Psoas muscle (tissue), 8 donors: ENCODE measurements around the gene RMDN2. TPM values are rescaled to one million over a fixed set of nuclear protein-coding genes. Genes with fewer than 3 reads are reported as not detected.
A peak's percentile ranks its signal among the peaks of the same experiment; 100 is the strongest.

Source experiments
- ATAC-seq, 4 donors: fragments of 200-7000 bp; cut with Tn5 transposase; one replicate each; pipeline ENCODE4 v1.9.1; 2020; ENCODE audit warnings: moderate library complexity in 3 of 4, mild to moderate bottlenecking in 2 of 4
- DNase-seq, 2 donors: peaks; one replicate each; pipeline ENCODE4 v3.0.0-alpha.2; 2020
- H3K27ac ChIP-seq: fragments of 200-600 bp; one replicate; pipeline ENCODE4 v1.8.0; 2022
- H3K27me3 ChIP-seq, 3 donors: fragments of 200-600 bp in 1 of 3; one replicate each; pipeline versions ENCODE4 v1.6.1 to v1.8.0; 2013 to 2022; ENCODE audit warnings: low read length in 2 of 3, mild to moderate bottlenecking in 2 of 3, moderate library complexity in 1 of 3; ENCODE audit not compliant: insufficient read depth in 3 of 3
- H3K36me3 ChIP-seq, 2 donors: fragments of 200-600 bp in 1 of 2; one replicate each; pipeline versions ENCODE4 v1.6.1 to v1.8.0; 2013 to 2022; ENCODE audit warnings: low read depth in 1 of 2, mild to moderate bottlenecking in 1 of 2, moderate library complexity in 1 of 2; ENCODE audit not compliant: insufficient read depth in 1 of 2
- H3K4me1 ChIP-seq: fragments of 200-600 bp; one replicate; pipeline ENCODE4 v1.8.0; 2022
- H3K4me3 ChIP-seq: fragments of 200-600 bp; one replicate; pipeline ENCODE4 v1.8.0; 2022; ENCODE audit warnings: mild to moderate bottlenecking
- H3K9me3 ChIP-seq: fragments of 200-600 bp; one replicate; pipeline ENCODE4 v1.8.0; 2022
- WGBS, 3 donors: extraction: QIAGEN DNeasy Blood & Tissue Kit; methylation state at CpG; one replicate each; pipeline versions ENCODE4 v1.1.6 to v1.1.7; 2013; 5-methylcytosine and 5-hydroxymethylcytosine counted together
- intact Hi-C, 2 donors: fragments of 100-400 bp; cut with DNase I; formaldehyde crosslinking; loops; one replicate each; pipeline versions ENCODE4 v1.11.0 to v1.14.2; 2022
- polyA plus RNA-seq, 3 donors: library from polyadenylated mRNA; stranded (reverse); fragments of 200-250 nt; gene quantifications; one replicate each; pipeline ENCODE4 v1.2.3, GENCODE V29; 2013
- total RNA-seq, 4 donors: library from RNA; stranded (reverse); fragmentation: NEBNext Ultra II Directional in 2 of 4; extraction: Animal tissue kit (Norgen Biotek cat#: 25700) in 2 of 4; gene quantifications; one replicate each; pipeline versions ENCODE4 v1.2.1 to v1.2.4, GENCODE V29; 2021 to 2023
- TF ChIP-seq, protein P1 (sequence below): fragments of 200-600 bp; IDR thresholded peaks from one replicate; pipeline ENCODE4 v1.8.0; 2022; ENCODE audit warnings: antibody characterized with exemption
- donor health status: healthy with polysubstance abuse.
- donor health status: DM: no; HTN: no; CAD: no; lungs with moderate emphysema.
- donor health status: Bipolar disorder and iron deficiency.
- donor health status: healthy.
- donor health status: DM: yes; HTN: yes; CAD: no.
- donor health status: DM: no; HTN: no; CAD: no.
- donor health status: DM: no; HTN: no; CAD: no.
- donor health status: DM: yes; HTN: yes; CAD: no.

Gene RMDN2
- total and polyA plus RNA-seq, 7 donors: 2.1 to 5.5 (median 3.5) TPM

DNA sequence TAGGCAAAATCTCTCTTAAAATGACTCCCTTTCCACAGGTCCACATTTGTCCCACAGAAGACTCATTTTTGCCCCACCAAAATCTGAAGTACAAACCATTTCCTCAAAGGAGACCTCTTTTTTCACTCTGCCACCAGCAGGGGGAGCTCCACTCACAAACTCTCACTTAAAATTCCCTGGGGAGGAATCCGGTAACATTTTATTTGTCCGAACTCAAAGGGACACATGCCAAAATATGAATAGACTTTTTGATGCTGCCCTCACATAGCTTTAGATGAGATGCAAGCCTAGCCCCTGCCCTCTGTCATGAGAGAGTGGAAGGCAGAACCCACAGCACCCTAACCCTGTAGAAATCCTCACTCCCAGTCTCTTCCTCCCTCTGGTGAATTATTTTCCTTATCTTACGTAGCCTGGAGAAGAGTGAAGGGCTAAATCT lies 57.1 kb downstream of the RMDN2 start:
- DNase-seq (peak; percentile 76 to 81), ATAC-seq (peak in 2 of 4 donors; percentile 42 to 60)
- Histone ChIP-seq H3K27ac (no peak overlapping the region), H3K27me3 (no peaks in the 10 kb centered on the region), H3K9me3 (no peaks in the 10 kb centered on the region), H3K4me3 (peak overlapping the region; percentile 35), H3K36me3 (no peaks in the 10 kb centered on the region), H3K4me1 (no peaks in the 10 kb centered on the region)
- WGBS, 3 donors: 6 to 12% (median 8%) methylated on average over 3 of the region's 3 CpGs
- TF ChIP-seq, protein P1, sequence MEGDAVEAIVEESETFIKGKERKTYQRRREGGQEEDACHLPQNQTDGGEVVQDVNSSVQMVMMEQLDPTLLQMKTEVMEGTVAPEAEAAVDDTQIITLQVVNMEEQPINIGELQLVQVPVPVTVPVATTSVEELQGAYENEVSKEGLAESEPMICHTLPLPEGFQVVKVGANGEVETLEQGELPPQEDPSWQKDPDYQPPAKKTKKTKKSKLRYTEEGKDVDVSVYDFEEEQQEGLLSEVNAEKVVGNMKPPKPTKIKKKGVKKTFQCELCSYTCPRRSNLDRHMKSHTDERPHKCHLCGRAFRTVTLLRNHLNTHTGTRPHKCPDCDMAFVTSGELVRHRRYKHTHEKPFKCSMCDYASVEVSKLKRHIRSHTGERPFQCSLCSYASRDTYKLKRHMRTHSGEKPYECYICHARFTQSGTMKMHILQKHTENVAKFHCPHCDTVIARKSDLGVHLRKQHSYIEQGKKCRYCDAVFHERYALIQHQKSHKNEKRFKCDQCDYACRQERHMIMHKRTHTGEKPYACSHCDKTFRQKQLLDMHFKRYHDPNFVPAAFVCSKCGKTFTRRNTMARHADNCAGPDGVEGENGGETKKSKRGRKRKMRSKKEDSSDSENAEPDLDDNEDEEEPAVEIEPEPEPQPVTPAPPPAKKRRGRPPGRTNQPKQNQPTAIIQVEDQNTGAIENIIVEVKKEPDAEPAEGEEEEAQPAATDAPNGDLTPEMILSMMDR: peak; percentile 85
- intact Hi-C loops: loop anchor here (1.0 to 10.0 kb wide), 5 partner anchors 93 to 291 kb away; partner anchors contain the start of gene CYP1B1 (in 1 of the 2)

- ATAC-seq (no peak), DNase-seq (no peak)
- Histone ChIP-seq H3K27ac (no peak overlapping the region), H3K9me3 (no peaks in the 10 kb centered on the region), H3K27me3 (no peaks in the 10 kb centered on the region), H3K4me3 (no peak overlapping the region), H3K4me1 (no peaks in the 10 kb centered on the region), H3K36me3 (no peaks in the 10 kb centered on the region)
- TF ChIP-seq, protein P1: no peak
- 61 to 64% (median 62%) methylated on average over 6 of the region's 6 CpGs for WGBS, 3 donors
- intact Hi-C loops: loop anchor here (1.0 to 10.0 kb wide), 5 partner anchors 92 to 290 kb away; partner anchors contain the start of gene CYP1B1 (in 1 of the 2)
Measured at GRCh38 chr2:37982847-37983246, 57.8 kb downstream of the RMDN2 start.

- TF ChIP-seq, protein P1: no peak
- ATAC-seq (no peak), DNase-seq (no peak)
- intact Hi-C loops: loop anchor here (2.0 to 10.0 kb wide), 4 partner anchors 91 to 284 kb away; partner anchors contain the start of gene CYP1B1 (in 1 of the 2)
- no peaks in the 10 kb centered on the region for H3K36me3 ChIP-seq
- no peak overlapping the region for H3K27ac ChIP-seq
- no peaks in the 10 kb centered on the region for H3K4me1 ChIP-seq
- H3K27me3 ChIP-seq: no peaks in the 10 kb centered on the region
- 91 to 92% (median 91%) methylated on average over 1 of the region's 1 CpG for WGBS, 3 donors
- no peaks in the 10 kb centered on the region for H3K9me3 ChIP-seq
- no peak overlapping the region for H3K4me3 ChIP-seq
Measured at GRCh38 chr2:37983719-37984118, 58.6 kb downstream of the RMDN2 start.

DNA sequence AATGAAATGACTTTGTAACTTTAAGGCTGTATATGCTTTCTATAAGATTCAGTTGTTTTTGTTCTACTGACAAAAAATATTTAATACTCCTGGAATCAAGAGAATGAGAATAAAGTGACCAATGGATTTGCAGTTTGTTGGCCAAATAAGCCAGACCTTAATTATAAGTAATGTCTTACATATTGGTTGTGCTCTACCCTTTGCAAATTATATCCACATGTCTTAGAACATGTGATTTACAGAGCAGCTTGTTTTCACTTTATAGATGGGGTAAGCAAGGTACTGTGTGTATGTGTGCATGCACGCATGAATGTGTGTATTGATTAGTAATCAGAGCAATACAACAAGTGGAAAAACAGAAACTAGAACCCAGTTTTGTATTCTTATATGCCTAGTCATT lies 59.1 kb downstream of the RMDN2 start:
- Histone ChIP-seq H3K36me3 (no peaks in the 10 kb centered on the region), H3K4me3 (no peak overlapping the region), H3K4me1 (no peaks in the 10 kb centered on the region), H3K9me3 (no peaks in the 10 kb centered on the region), H3K27me3 (no peaks in the 10 kb centered on the region), H3K27ac (no peak overlapping the region)
- DNase-seq (no peak), ATAC-seq (no peak)
- intact Hi-C loops: loop anchor here (5.0 to 10.0 kb wide), 3 partner anchors 91 to 283 kb away; partner anchors contain the start of gene CYP1B1 (in 1 of the 2)
- TF ChIP-seq, protein P1: no peak
- WGBS, 3 donors: 87 to 96% (median 93%) methylated on average over 1 of the region's 1 CpG

DNA sequence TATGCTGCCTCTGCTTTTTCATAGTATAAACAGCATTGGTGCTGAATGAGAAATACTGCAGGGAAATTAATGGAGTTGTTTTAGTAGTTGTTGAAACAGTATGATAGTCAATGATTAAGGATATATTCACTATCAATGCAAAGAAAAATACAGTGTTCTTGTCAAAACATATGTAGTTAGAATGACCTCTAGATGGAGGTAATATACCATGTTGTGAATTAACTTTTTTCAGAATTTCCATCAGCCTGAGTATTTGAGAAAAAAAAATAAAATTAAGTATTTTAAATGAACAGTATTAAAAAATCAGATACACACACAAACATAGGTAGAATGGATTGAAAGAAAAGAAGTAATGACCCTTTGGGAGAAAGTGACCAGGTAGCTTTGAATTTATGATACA lies 59.5 kb downstream of the RMDN2 start:
- no peaks in the 10 kb centered on the region for H3K4me1 ChIP-seq
- intact Hi-C loops: loop anchor here (5.0 to 10.0 kb wide), 3 partner anchors 90 to 283 kb away; partner anchors contain the start of gene CYP1B1 (in 1 of the 2)
- no peak for ATAC-seq
- DNase-seq: no peak
- H3K36me3 ChIP-seq: no peaks in the 10 kb centered on the region
- no peaks in the 10 kb centered on the region for H3K27me3 ChIP-seq
- no peak overlapping the region for H3K4me3 ChIP-seq
- no peaks in the 10 kb centered on the region for H3K9me3 ChIP-seq
- H3K27ac ChIP-seq: no peak overlapping the region
- TF ChIP-seq, protein P1: no peak
